ENCODE measurements around the gene SYP. TPM values are rescaled to one million over a fixed set of nuclear protein-coding genes. Genes with fewer than 3 reads are reported as not detected.

SYP gene
- total RNA-seq, 1 donor from 2014 or later: 0.82 TPM

DNA sequence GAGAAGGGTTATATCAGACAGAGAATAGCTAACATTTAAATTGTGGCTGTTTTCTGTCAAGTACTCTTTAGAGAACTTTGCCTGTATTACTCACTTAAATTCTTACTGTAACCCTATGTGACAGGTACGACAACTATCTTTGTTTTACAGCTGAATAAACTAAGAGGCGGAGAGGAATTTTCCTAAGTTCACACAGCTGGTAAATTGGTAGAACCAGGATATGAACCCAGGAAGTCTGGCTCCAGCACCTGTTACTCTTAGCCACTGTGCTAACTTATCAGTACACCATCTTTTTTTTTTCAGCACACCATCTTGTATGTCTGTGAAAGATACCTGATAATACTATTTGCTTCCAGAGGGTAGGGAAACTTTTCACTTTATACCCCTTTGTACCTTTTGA, 2.0 kb upstream of the SYP start:
- POLR2A ChIA-PET: interaction anchor here (1.2 to 1.4 kb wide), 2 partner anchors 11 to 108 kb away, joined by 3 read pairs; no protein-coding TSS in a partner anchor

GRCh38 chrX:49199315-49199595, 738 bp downstream of the SYP start:
- no peak for DNase-seq
- TF ChIP-seq, protein P1, sequence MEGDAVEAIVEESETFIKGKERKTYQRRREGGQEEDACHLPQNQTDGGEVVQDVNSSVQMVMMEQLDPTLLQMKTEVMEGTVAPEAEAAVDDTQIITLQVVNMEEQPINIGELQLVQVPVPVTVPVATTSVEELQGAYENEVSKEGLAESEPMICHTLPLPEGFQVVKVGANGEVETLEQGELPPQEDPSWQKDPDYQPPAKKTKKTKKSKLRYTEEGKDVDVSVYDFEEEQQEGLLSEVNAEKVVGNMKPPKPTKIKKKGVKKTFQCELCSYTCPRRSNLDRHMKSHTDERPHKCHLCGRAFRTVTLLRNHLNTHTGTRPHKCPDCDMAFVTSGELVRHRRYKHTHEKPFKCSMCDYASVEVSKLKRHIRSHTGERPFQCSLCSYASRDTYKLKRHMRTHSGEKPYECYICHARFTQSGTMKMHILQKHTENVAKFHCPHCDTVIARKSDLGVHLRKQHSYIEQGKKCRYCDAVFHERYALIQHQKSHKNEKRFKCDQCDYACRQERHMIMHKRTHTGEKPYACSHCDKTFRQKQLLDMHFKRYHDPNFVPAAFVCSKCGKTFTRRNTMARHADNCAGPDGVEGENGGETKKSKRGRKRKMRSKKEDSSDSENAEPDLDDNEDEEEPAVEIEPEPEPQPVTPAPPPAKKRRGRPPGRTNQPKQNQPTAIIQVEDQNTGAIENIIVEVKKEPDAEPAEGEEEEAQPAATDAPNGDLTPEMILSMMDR (IDR thresholded peaks at IDR 0.05): no peak
- ChIA-PET POLR2A (no interaction called here), CTCF (no interaction called here)
- peaks cover 9% of the 10 kb centered on the region for H3K4me1 Mint-ChIP-seq
- ATAC-seq (ENCODE audit: low read depth): no peak
- H3K36me3 Mint-ChIP-seq (ENCODE audit: low read depth): no peaks in the 10 kb centered on the region
- H3K9me3 Mint-ChIP-seq: no peaks in the 10 kb centered on the region
- H3K4me3 Mint-ChIP-seq: no peak overlapping the region
- H3K27ac Mint-ChIP-seq: no peak overlapping the region
- no peaks in the 10 kb centered on the region for H3K27me3 Mint-ChIP-seq
- intact Hi-C loops (cut with micrococcal nuclease): loop anchor here (10.0 kb wide), 2 partner anchors 284 to 1544 kb away; partner anchors contain the start of genes ELK1, PIM2, SLC35A2 and UXT

More for the DNA sequence above, 2.0 kb upstream of the SYP start:
- ATAC-seq (ENCODE audit: low read depth): no peak
- TF ChIP-seq, protein P1 (IDR thresholded peaks at IDR 0.05): no peak
- no peaks in the 10 kb centered on the region for H3K27me3 Mint-ChIP-seq
- peaks cover 9% of the 10 kb centered on the region for H3K4me1 Mint-ChIP-seq
- DNase-seq: no peak
- H3K27ac Mint-ChIP-seq: no peak overlapping the region
- intact Hi-C loops (cut with micrococcal nuclease): no loop called here
- H3K36me3 Mint-ChIP-seq (ENCODE audit: low read depth): no peaks in the 10 kb centered on the region
- CTCF ChIA-PET: interaction anchor here (0.7 kb wide), 1 partner anchor 9 kb away, joined by 3 read pairs; no protein-coding TSS in a partner anchor
- H3K9me3 Mint-ChIP-seq: no peaks in the 10 kb centered on the region
- no peak overlapping the region for H3K4me3 Mint-ChIP-seq

GRCh38 chrX:49198540-49199314, 1.3 kb downstream of the SYP start:
- ChIA-PET CTCF (no interaction called here), POLR2A (no interaction called here)
- TF ChIP-seq, protein P1 (IDR thresholded peaks at IDR 0.05): no peak
- Mint-ChIP-seq H3K4me1 (peaks cover 9% of the 10 kb centered on the region), H3K36me3 (ENCODE audit: low read depth) (no peaks in the 10 kb centered on the region), H3K27ac (no peak overlapping the region), H3K9me3 (no peaks in the 10 kb centered on the region), H3K27me3 (no peaks in the 10 kb centered on the region), H3K4me3 (no peak overlapping the region)
- ATAC-seq (ENCODE audit: low read depth) (no peak), DNase-seq (no peak)
- intact Hi-C loops (cut with micrococcal nuclease): loop anchor here (10.0 kb wide), 2 partner anchors 284 to 1544 kb away; partner anchors contain the start of genes ELK1, PIM2, SLC35A2 and UXT

- no peaks in the 10 kb centered on the region for H3K27me3 Mint-ChIP-seq
- POLR2A ChIA-PET: no interaction called here
- ATAC-seq (ENCODE audit: low read depth): no peak
- no peak overlapping the region for H3K4me3 Mint-ChIP-seq
- no peak for DNase-seq
- TF ChIP-seq, protein P1 (IDR thresholded peaks at IDR 0.05): no peak
- CTCF ChIA-PET: no interaction called here
- intact Hi-C loops (cut with micrococcal nuclease): loop anchor here (10.0 kb wide), 2 partner anchors 283 to 1543 kb away; partner anchors contain the start of genes ELK1, PIM2, SLC35A2 and UXT
- no peaks in the 10 kb centered on the region for H3K9me3 Mint-ChIP-seq
- H3K27ac Mint-ChIP-seq: no peak overlapping the region
- peaks cover 12% of the 10 kb centered on the region for H3K4me1 Mint-ChIP-seq
- H3K36me3 Mint-ChIP-seq (ENCODE audit: low read depth): no peaks in the 10 kb centered on the region
Measured at GRCh38 chrX:49197543-49198087, 2.4 kb downstream of the SYP start.

GRCh38 chrX:49193542-49193964, 6.4 kb downstream of the SYP start:
- POLR2A ChIA-PET: interaction anchor here (0.6 kb wide), 1 partner anchor 42 kb away, joined by 3 read pairs; the partner anchor contains the start of gene CCDC22
- intact Hi-C loops (cut with micrococcal nuclease): loop anchor here (5.0 to 10.0 kb wide), 4 partner anchors 36 to 1539 kb away; partner anchors contain the start of genes ELK1, PIM2, SLC35A2 and USP27X
- no peak overlapping the region for H3K27ac Mint-ChIP-seq
- no peaks in the 10 kb centered on the region for H3K9me3 Mint-ChIP-seq
- peaks cover 2% of the 10 kb centered on the region for H3K36me3 Mint-ChIP-seq (ENCODE audit: low read depth)
- CTCF ChIA-PET: interaction anchor here (1.2 to 2.0 kb wide), 2 partner anchors 26 to 75 kb away, joined by 4 to 10 read pairs; no protein-coding TSS in a partner anchor
- ATAC-seq (ENCODE audit: low read depth): no peak
- H3K27me3 Mint-ChIP-seq: no peaks in the 10 kb centered on the region
- peaks cover 29% of the 10 kb centered on the region for H3K4me1 Mint-ChIP-seq
- DNase-seq: no peak
- peak overlapping the region; percentile 3 for H3K4me3 Mint-ChIP-seq
- TF ChIP-seq, protein P1 (IDR thresholded peaks at IDR 0.05): no peak
